GM12892 (cell line): ENCODE measurements around the gene MTHFSD.

ENCODE experiments used
- POLR2A ChIP-seq: IDR thresholded peaks from 2 replicates; pipeline ENCODE4 v1.6.1; 2011; ENCODE audit warnings: low read depth, low read length, control low read depth
- POLR2AphosphoS5 ChIP-seq: IDR thresholded peaks from 2 replicates; pipeline ENCODE4 v1.6.1; 2011; ENCODE audit warnings: low read depth, low read length, control low read depth
- TAF1 ChIP-seq: IDR thresholded peaks from 2 replicates; pipeline ENCODE4 v1.6.1; 2011; ENCODE audit warnings: low read depth, mild to moderate bottlenecking, control low read depth, low read length, borderline replicate concordance

GRCh38 chr16:86531641-86532525 lies 23.2 kb downstream of the MTHFSD start:
- TF ChIP-seq TAF1 (no peak), POLR2AphosphoS5 (no peak), POLR2A (no peak)
